ENCODE measurements around the gene GLB1L2.

GLB1L2 gene

GRCh38 chr11:134397304-134398078, 65.7 kb downstream of the GLB1L2 start:
- TF ChIP-seq, protein P1, sequence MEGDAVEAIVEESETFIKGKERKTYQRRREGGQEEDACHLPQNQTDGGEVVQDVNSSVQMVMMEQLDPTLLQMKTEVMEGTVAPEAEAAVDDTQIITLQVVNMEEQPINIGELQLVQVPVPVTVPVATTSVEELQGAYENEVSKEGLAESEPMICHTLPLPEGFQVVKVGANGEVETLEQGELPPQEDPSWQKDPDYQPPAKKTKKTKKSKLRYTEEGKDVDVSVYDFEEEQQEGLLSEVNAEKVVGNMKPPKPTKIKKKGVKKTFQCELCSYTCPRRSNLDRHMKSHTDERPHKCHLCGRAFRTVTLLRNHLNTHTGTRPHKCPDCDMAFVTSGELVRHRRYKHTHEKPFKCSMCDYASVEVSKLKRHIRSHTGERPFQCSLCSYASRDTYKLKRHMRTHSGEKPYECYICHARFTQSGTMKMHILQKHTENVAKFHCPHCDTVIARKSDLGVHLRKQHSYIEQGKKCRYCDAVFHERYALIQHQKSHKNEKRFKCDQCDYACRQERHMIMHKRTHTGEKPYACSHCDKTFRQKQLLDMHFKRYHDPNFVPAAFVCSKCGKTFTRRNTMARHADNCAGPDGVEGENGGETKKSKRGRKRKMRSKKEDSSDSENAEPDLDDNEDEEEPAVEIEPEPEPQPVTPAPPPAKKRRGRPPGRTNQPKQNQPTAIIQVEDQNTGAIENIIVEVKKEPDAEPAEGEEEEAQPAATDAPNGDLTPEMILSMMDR (conservative IDR thresholded peaks at IDR 0.05; ENCODE audit: low read depth, low read length), result no peak
- no peak overlapping the region for H3K4me3 ChIP-seq (ENCODE audit: low read depth, low read length)
- no peak for DNase-seq (ENCODE audit: low read depth)

- no peak overlapping the region for H3K4me3 ChIP-seq (ENCODE audit: low read depth, low read length)
- TF ChIP-seq, protein P1 (conservative IDR thresholded peaks at IDR 0.05; ENCODE audit: low read depth, low read length), result no peak
- no peak for DNase-seq (ENCODE audit: low read depth)
Observed at GRCh38 chr11:134398079-134398444, 66.3 kb downstream of the GLB1L2 start.

DNA sequence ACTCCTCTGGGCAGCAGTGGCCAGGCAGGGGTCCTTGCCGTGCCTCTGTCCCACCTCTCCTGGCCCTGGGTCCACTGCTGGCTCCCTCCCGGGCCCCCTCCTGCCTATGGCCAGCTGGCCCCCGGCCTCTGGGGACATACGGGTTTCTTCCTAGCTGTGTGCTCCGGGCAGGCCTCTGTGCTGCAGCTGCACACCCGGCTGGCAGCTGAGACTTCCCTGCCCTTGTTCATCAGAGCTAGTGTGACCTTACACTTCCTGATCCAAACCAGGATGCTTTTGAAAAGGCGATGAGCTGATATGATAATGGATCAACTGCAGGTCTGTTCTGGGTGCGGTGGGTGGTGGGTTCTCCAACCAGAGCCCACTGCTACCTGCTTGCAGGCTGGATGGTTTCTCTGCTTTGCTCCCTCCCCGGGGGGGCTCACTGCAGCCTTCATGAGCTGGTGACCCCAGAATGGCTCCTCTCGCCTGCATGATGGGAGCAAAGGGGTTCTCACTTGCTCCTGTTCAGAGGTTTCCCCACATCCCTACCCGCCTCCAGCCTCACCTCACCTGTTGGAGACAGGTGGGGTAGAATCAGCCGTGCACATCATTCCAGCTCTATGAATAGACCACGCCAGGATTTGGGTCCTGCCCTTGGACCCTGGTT, 67.0 kb downstream of the GLB1L2 start:
- no peak overlapping the region for H3K4me3 ChIP-seq (ENCODE audit: low read depth, low read length)
- TF ChIP-seq, protein P1 (conservative IDR thresholded peaks at IDR 0.05; ENCODE audit: low read depth, low read length), result no peak
- DNase-seq (ENCODE audit: low read depth), result no peak

DNA sequence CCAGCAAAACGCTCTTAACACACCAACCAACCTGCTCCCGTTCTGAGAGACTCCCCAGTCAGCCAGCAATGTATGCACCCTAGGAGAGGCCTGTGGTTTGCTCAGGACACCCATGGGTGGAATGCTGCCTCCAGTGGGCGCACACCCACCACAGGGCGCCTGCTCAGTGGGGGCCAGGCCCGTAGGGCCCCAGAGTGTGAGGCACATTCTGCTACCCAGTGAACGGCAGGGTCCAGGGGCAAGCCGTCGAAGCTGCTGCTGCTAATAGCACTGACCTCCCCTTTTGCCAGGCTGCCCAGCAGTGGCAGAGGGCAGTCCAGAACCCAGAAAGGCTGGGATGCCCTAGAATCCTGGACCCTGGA, 67.5 kb downstream of the GLB1L2 start:
- DNase-seq (ENCODE audit: low read depth), result no peak
- H3K4me3 ChIP-seq (ENCODE audit: low read depth, low read length), result no peak overlapping the region
- TF ChIP-seq, protein P1 (conservative IDR thresholded peaks at IDR 0.05; ENCODE audit: low read depth, low read length), result no peak

DNA sequence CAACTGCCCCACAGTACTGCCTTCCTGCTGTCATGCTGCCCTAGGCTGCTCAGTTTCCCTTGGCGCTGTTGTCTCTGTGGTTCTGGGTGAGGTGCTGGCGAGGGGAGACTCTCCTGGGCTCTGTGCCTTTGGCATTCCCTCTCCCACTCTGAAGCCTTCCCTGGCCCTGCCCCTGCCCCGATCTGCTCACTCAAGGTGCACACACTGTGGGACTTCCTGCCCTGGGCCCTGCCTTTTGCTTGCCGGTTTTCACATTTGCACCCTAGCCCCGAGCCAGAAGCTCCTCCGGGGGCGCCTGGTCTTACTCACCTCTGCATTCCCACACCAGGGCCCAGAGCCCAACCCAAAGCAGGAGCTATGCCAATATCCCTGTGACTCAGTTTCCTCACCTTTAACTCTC, 68.2 kb downstream of the GLB1L2 start:
- no peak for DNase-seq (ENCODE audit: low read depth)
- H3K4me3 ChIP-seq (ENCODE audit: low read depth, low read length), result no peak overlapping the region
- TF ChIP-seq, protein P1 (conservative IDR thresholded peaks at IDR 0.05; ENCODE audit: low read depth, low read length), result no peak

DNA sequence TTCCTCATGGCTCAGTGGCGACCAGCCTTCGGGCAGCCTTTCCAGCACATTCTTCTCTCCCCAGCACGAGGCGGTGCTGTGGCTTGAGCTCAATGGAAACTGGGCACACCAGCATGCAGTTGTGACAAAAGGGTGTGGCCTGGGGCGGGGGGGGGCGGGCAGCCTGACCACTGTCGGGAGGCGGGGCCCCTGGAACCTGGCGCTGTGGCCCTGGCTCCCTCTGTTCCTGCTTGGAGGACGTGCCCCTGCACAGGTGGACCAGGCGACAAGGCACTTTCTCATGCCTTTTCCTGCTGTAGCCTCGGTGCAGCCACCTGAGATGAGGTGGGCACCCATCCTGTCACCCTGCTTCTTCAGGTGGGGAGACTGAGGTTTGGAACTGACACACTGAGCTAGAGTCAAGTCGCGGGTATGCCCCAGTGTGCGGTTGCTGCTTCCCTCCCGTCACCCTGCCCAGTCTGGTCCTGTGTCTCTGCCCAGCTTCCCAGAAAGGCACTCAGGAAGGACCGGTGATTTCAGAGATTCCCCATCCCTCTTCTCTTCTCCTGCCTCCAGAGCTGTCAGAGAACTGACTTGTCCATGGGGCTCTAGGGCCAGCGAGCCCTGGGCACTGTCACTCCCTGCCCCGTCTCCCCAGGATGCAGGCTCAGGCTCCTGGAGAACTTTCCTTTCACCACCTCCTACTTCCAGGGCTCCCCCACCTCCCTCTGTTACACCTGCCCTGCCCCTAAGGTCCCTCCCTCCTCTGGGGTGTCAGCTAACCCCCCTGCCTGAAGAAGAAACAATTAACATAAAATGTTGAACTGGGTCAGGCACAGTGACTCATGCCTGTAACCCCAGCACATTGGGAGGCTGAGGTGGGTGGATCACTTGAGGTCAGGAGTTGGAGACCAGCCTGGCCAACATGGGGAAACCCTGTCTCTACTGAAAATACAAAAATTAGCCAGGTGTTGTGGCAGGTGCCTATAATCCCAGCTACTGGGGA, 70.3 kb downstream of the GLB1L2 start:
- TF ChIP-seq, protein P1 (conservative IDR thresholded peaks at IDR 0.05; ENCODE audit: low read depth, low read length), result no peak
- H3K4me3 ChIP-seq (ENCODE audit: low read depth, low read length), result no peak overlapping the region
- no peak for DNase-seq (ENCODE audit: low read depth)
